HepG2 (cell line): ENCODE measurements around the gene RPTOR. TPM values are rescaled to one million over a fixed set of nuclear protein-coding genes. Genes with fewer than 3 reads are reported as not detected.

Source experiments
- AKAP8 ChIP-seq: sonication (generic); formaldehyde crosslinking; IDR thresholded peaks from 2 replicates; pipeline ENCODE4 v1.5.1; 2020; ENCODE audit warnings: mild to moderate bottlenecking, missing genetic modification reagents
- CCAR2 ChIP-seq: fragments of 200-400 bp; formaldehyde crosslinking; optimal IDR thresholded peaks from 2 replicates; pipeline ENCODE3; 2018; ENCODE audit warnings: low read depth, mild to moderate bottlenecking, low read length, moderate library complexity
- CEBPB ChIP-seq: IDR thresholded peaks from 2 replicates; pipeline ENCODE4 v1.6.1; 2011; ENCODE audit warnings: low read depth, low read length, improper control_type of control experiment, borderline replicate concordance
- CSRNP1 ChIP-seq: sonication (generic); formaldehyde crosslinking; IDR thresholded peaks from 2 replicates; pipeline ENCODE4 v1.8.1; 2023; ENCODE audit warnings: mild to moderate bottlenecking, missing genetic modification reagents
- DBP ChIP-seq: sonication (generic); formaldehyde crosslinking; IDR thresholded peaks from 2 replicates; pipeline ENCODE4 v1.4.0; 2020; ENCODE audit warnings: missing genetic modification reagents; ENCODE audit errors: not compliant biosample characterization
- DRAP1 ChIP-seq: IDR thresholded peaks from 2 replicates; pipeline ENCODE4 v1.6.1; 2016; ENCODE audit warnings: missing genetic modification reagents, missing compliant biosample characterization
- EED ChIP-seq: sonication (generic); formaldehyde crosslinking; IDR thresholded peaks from 2 replicates; pipeline ENCODE4 v1.5.0; 2020; ENCODE audit warnings: mild to moderate bottlenecking, missing genetic modification reagents
- EZH2 ChIP-seq: conservative IDR thresholded peaks from 2 replicates; pipeline ENCODE4 v1.6.1; 2012; ENCODE audit warnings: mild to moderate bottlenecking, low read depth, low read length, moderate library complexity
- HMGXB3 ChIP-seq: sonication (generic); formaldehyde crosslinking; IDR thresholded peaks from 2 replicates; pipeline ENCODE4 v1.4.0; 2020; ENCODE audit warnings: missing genetic modification reagents, borderline replicate concordance
- HOXA5 ChIP-seq: sonication (generic); formaldehyde crosslinking; IDR thresholded peaks from 2 replicates; pipeline ENCODE4 v1.4.0; 2020; ENCODE audit warnings: missing genetic modification reagents
- KLF16 ChIP-seq, 2 experiments: sonication (generic) in 1 of 2; formaldehyde crosslinking in 1 of 2; IDR thresholded peaks; 2 replicates each; pipeline versions ENCODE4 v1.6.1 to v1.8.0; 2016 to 2023; ENCODE audit warnings: missing genetic modification reagents in 2 of 2, missing compliant biosample characterization in 1 of 2
- PAX8 ChIP-seq: sonication (generic); formaldehyde crosslinking; IDR thresholded peaks from 2 replicates; pipeline ENCODE4 v1.8.0; 2022; ENCODE audit warnings: mild to moderate bottlenecking, missing genetic modification reagents, borderline replicate concordance
- THAP8 ChIP-seq: sonication (generic); formaldehyde crosslinking; IDR thresholded peaks from 2 replicates; pipeline ENCODE4 v1.5.1; 2020; ENCODE audit warnings: missing genetic modification reagents, mild to moderate bottlenecking, borderline replicate concordance
- ZBTB42 ChIP-seq: sonication (generic); formaldehyde crosslinking; IDR thresholded peaks from 2 replicates; pipeline ENCODE4 v1.5.0; 2020; ENCODE audit warnings: mild to moderate bottlenecking, missing genetic modification reagents
- ZMAT3 ChIP-seq: sonication (generic); formaldehyde crosslinking; conservative IDR thresholded peaks from 2 replicates; pipeline ENCODE4 v1.7.0; 2021; ENCODE audit warnings: missing genetic modification reagents
- ZNF101 ChIP-seq: sonication (generic); formaldehyde crosslinking; IDR thresholded peaks from 2 replicates; pipeline ENCODE4 v1.4.0; 2020; ENCODE audit warnings: mild to moderate bottlenecking, low read depth, missing genetic modification reagents, borderline replicate concordance
- ZNF598 ChIP-seq: sonication (generic); formaldehyde crosslinking; IDR thresholded peaks from 2 replicates; pipeline ENCODE4 v1.5.1; 2020; ENCODE audit warnings: mild to moderate bottlenecking, missing genetic modification reagents, borderline replicate concordance
- ZNF879 ChIP-seq: sonication (generic); formaldehyde crosslinking; IDR thresholded peaks from 2 replicates; pipeline ENCODE4 v1.8.1; 2023; ENCODE audit warnings: missing genetic modification reagents
- ZSCAN30 ChIP-seq: sonication (generic); formaldehyde crosslinking; IDR thresholded peaks from 2 replicates; pipeline ENCODE4 v1.5.0; 2020; ENCODE audit warnings: mild to moderate bottlenecking, missing genetic modification reagents
- ZUFSP ChIP-seq: sonication (generic); formaldehyde crosslinking; IDR thresholded peaks from 2 replicates; pipeline ENCODE4 v1.9.0; 2021; ENCODE audit warnings: missing genetic modification reagents, mild to moderate bottlenecking, borderline replicate concordance
- polyA plus RNA-seq, 8 experiments: library from polyadenylated mRNA; depleted of rRNA in 3 of 8; stranded (reverse) in 7 of 8; unstranded in 1 of 8; fragments of >200 nt; fragmentation: Illumina TruSeq in 4 of 8; extraction: Trizol in 4 of 8; gene quantifications; 2 replicates each; pipeline versions ENCODE4 v1.2.1 to v1.2.3, GENCODE V29; 2011 to 2016; ENCODE audit warnings: low read depth in 4 of 8, missing spikeins in 1 of 8, mixed read lengths in 1 of 8; ENCODE audit not compliant: insufficient read depth in 1 of 8
- total RNA-seq, 5 experiments: library from RNA; depleted of rRNA; stranded (reverse); fragments of >200 nt; fragmentation: Illumina TruSeq; extraction: Trizol; gene quantifications; 2 replicates each; pipeline ENCODE4 v1.2.3, GENCODE V29; 2016; ENCODE audit warnings: low read depth in 1 of 5

Gene RPTOR
- total and polyA plus RNA-seq, 2 of the 13 experiments (the other 11 are each of a cell fraction or from before 2014, with no cell fraction given) = 6.6 to 25.3 TPM

- TF ChIP-seq HMGXB3 (CRISPR knock-in tag) (peak; percentile 64; the same call in 1 of the 2 replicates), ZNF101 (no peak), AKAP8 (CRISPR knock-in tag) (no peak), ZMAT3 (CRISPR knock-in tag) (0 out of 2 replicates have a peak, but pooled peaks have one; percentile 42), PAX8 (CRISPR knock-in tag) (no peak), ZNF598 (no peak), ZBTB42 (CRISPR knock-in tag) (no peak), DBP (CRISPR knock-in tag) (no peak), DRAP1 (0 out of 2 replicates have a peak, but pooled peaks have one; percentile 15), ZUFSP (CRISPR knock-in tag) (no peak), ZNF879 (CRISPR knock-in tag) (no peak), CEBPB (peak; percentile 92), EED (CRISPR knock-in tag) (no peak), EZH2 (no peak), THAP8 (no peak), KLF16 (CRISPR knock-in tag; IDR thresholded peaks at IDR 0.05) (peak in 1 of 2 experiments; percentile 54; a peak in 1 of 4 replicates), CCAR2 (no peak), CSRNP1 (no peak), ZSCAN30 (CRISPR knock-in tag) (no peak), HOXA5 (CRISPR knock-in tag) (no peak)
Observed at GRCh38 chr17:80665792-80666191, 121.2 kb downstream of the RPTOR start (continued).
